HS-27A (cell line): Measurements from ENCODE around the gene ZSCAN5B.
"Not testable (repeated sequence)": the region's sequence is repeated elsewhere in the genome, so short reads cannot be mapped to it uniquely, and the experiment has no call there.

Experiments
- DNase-seq: peaks from one replicate; pipeline ENCODE4 v3.0.0-alpha.2; 2012; ENCODE audit warnings: low read depth, missing footprints

The ZSCAN5B gene

GRCh38 chr19:56175861-56176307 is 21.7 kb downstream of the ZSCAN5B start, which contains the start of gene GALP:
GALP (plus strand) TSS chr19:56176008; CDS start chr19:56177109, 1,101 bp downstream.
- not testable (repeated sequence) for DNase-seq

DNA sequence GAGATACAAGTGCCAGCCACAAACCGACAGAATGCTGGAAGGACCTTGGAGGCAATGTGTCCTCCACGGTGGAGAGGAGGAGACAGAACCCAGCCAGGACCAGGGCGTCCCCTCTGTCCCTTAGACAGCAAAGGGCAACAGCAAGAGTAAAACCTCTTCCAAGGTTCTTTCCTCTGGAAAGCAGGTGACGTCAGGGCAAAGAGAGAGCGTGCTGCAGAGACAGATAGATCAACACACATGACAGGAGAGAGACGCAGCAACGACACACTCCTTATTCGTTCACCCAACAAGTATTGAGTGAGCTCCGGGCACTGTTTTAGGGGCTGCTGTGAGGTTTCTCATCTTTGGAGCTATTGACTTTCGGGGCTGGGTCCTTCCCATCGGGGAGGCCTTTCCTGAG is 23.0 kb downstream of the ZSCAN5B start:
- no peak for DNase-seq

DNA sequence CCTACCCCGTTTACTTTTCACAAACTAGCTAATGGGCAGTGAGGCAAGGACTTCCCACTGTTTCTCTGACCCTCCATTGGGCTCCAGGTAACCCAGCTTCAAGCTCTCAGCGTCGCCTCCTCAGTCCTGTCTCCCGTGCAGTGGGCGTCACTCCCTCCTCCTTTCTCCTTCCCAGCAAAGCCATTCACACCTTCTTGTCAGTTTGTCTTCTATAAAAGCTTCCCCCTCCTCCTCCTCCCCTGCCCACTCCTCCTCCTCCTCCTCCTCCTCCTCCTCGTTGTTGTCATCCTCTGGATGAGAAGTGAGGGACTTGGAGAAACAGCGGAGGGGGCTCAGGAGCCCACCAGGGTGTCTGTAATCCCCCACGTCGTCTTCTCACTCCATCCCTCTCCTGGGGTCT is 23.5 kb downstream of the ZSCAN5B start:
- no peak for DNase-seq

DNA sequence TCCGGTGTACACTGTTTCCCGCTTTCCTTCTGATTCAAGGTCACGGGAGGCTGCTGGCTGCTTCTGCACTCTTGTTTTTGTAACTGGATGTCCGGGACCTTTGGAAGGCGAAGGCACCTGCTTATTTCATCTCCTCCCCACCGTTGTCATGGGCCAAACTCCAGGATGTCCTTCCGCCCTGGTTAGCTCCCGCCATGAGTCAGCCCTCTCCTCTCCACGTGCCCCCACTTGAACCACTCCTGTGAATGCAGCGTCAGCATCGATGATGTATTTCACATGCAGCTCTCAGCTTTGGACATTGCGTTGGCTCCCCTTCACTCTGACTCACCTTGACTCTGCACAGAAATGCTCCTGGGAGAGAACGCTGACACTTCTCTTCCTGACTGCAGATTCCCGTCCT is 27.3 kb downstream of the ZSCAN5B start:
- no peak for DNase-seq

- no peak for DNase-seq
Observed at GRCh38 chr19:56167064-56167578, 30.5 kb downstream of the ZSCAN5B start.

DNA sequence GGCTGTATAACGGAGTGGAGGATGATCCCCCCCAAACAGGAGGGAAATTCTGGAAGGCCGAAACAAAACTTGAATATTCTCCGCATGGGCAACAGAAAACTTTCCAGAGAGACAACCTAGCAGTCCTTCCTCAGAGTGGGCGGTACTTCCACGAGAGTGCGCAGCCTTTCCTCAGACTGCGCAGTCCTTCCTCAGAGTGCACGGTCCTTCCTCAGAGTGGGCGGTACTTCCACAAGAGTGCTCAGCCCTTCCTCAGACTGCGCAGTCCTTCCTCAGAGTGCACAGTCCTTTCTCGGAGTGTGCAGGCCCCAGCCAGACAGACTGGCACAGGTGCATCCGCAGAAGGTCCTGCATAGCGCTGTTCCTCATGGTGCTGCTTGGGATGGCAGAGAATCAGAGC is 34.5 kb downstream of the ZSCAN5B start:
- no peak for DNase-seq

GRCh38 chr19:56162258-56162657 is 35.3 kb downstream of the ZSCAN5B start:
- DNase-seq, result no peak

- no peak for DNase-seq
Observed at GRCh38 chr19:56161534-56161933, 36.0 kb downstream of the ZSCAN5B start.

DNA sequence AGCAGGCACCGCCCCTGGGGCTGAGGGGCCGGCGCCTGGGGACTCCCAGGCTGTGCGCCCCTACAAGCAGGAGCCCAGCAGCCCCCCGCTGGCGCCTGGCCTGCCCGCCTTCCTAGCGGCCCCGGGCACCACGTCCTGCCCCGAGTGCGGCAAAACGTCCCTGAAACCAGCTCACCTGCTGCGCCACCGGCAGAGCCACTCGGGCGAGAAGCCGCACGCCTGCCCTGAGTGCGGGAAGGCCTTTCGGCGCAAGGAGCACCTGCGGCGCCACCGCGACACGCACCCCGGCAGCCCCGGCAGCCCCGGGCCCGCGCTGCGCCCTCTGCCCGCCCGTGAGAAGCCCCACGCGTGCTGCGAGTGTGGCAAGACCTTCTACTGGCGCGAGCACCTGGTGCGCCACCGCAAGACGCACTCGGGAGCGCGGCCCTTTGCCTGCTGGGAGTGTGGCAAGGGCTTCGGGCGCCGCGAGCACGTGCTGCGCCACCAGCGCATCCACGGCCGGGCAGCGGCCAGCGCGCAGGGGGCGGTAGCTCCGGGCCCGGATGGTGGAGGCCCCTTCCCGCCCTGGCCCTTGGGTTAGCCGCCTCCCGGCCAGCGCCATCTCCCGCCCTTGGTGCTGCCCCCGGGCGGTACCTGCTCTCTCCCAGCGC is 37.8 kb downstream of the ZSCAN5B start:
- no peak for DNase-seq

DNA sequence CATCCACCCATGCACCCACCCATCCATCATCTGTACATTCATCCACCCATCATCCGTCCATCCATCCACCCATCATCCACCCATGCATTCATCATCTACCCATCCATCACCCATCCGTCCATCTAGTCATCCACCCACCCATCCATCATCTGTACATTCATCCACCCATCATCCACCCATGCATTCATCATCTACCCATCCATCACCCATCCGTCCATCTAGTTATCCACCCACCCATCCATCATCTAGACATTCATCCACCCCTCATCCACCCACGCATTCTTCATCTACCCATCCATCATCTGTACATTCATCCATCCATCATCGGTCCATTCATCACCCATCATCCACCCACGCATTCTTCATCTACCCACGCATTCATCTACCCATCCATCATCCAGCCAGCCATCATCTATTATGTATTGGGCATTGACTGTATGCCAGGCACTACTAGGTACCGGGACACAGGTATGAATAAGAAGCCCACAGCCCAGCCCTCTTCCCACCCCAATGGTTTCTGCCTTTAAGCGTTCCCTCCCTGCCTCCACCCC is 38.5 kb downstream of the ZSCAN5B start:
- no peak for DNase-seq

DNA sequence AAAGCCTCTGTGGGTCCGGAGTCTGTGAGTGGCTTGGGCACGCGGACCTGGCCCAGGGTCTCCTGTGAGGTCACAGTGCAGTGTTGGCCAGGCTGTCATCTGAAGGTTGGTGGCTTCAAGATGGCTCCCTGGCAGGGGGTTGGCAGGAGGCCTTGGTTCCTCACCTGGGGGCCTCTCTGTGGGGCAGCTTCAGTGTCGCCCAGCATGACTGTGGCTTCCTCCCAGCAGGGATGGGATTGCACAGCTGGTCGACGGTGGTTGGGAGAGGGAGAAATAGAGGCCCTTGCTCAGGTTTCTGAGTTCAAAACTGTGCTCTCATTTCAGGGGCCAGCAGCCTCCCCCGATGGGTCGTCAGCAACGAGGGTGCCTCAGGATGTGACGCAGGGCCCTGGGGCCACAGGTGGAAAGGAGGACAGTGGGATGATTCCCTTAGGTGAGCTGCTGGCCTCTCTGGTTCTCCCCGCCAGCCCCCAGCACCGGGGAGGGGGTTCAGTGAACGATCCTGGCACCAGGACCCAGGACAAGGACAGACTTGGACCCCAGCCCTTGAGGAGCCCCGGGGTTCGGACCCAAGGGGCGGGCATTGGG is 39.3 kb downstream of the ZSCAN5B start:
- no peak for DNase-seq

DNA sequence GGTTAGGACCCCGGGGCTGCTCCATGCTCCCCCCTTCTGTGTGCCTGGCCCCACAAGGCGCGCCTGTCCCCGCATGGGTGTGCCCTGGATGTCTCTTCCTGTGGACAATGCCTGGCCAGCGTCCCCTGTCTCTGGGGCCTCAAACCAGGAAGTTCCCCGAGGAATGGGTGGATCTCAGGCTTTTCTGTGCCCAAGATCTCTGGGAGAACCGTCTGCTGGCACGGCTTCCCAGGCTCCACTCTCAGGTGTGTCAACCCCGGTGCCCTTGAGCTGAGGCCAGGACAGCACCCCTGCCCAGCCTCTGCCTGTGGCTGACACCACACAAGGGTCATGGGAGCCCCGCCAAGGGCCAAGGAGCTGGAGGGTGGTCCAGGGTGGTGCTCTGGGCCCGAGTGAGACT is 40.8 kb downstream of the ZSCAN5B start:
- no peak for DNase-seq

- DNase-seq, result no peak
Observed at GRCh38 chr19:56155124-56155687, 42.4 kb downstream of the ZSCAN5B start.

DNA sequence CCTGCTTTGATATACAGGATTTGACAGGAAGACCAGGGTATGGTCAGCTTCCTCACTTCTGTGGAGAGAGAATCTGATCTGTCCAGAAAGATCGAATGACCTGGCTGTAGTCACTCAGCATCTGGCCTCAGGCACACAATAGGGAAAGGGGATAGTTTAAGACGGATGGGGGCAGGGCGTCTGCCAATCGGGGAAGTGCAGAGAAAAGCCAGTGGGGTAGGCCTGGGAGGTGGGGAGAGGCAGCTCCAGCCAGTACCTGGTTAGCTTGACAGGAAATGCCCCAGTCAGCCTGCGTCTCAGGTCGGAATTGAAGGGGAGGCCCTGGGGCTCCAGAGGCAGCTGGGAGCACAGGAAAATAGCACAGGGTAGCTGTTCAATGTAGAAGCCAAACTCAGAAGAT is 44.1 kb downstream of the ZSCAN5B start:
- DNase-seq, result no peak

DNA sequence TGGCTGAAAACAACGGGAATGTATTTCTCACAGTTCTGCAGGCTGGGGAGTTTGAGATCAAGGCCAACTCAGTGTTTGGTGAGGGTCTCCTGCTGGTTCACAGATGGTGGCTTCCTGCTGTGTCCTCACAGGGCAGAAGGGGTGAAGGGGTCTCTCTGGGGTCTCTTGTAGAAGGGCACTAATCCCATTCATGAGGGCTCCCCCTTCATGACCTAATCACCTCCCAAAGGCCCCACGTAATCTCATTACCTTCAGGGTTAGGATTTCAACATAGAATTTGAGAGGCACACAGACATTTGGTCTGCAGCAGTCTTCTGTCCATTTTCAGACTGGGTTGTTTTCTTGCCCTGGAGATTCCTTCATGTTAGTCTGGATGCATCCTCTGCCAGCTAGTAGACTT is 44.9 kb downstream of the ZSCAN5B start:
- no peak for DNase-seq

DNA sequence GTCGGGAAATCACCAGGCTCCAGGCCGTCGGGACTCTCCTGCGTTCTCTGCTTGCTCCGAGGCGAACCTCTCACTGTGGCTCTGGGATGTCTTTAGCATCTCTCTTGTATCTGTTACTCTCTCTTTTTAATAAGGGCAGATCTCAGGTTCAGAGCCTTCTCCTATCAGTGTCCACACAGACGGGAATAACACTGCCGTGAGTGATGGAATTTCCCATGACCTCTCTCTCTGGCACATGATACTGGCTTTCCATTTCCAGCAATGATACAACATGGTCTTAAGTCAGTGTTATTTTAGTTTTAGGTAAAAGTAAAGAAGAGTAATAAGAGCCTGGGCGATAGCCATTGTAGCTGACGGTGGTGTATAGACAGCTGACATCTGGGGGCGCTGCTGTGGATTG is 47.2 kb downstream of the ZSCAN5B start:
- DNase-seq, result no peak

DNA sequence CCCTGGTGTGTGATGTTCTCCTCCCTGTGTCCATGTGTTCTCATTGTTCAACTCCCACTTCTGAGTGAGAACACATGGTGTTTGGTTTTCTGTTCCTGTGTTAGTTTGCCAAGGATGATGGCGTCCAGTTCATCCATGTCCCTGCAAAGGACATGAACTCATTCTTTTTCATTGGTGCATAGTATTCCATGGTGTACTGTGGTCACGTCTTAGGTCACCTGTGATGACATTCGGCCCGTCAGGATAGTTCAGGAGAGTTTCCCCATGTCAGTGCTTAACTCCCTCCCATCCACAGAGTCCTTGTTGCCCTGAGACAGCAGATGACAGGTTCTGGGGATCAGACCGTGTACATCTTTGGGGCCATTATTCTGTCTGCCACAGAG is 47.9 kb downstream of the ZSCAN5B start:
- no peak for DNase-seq

DNA sequence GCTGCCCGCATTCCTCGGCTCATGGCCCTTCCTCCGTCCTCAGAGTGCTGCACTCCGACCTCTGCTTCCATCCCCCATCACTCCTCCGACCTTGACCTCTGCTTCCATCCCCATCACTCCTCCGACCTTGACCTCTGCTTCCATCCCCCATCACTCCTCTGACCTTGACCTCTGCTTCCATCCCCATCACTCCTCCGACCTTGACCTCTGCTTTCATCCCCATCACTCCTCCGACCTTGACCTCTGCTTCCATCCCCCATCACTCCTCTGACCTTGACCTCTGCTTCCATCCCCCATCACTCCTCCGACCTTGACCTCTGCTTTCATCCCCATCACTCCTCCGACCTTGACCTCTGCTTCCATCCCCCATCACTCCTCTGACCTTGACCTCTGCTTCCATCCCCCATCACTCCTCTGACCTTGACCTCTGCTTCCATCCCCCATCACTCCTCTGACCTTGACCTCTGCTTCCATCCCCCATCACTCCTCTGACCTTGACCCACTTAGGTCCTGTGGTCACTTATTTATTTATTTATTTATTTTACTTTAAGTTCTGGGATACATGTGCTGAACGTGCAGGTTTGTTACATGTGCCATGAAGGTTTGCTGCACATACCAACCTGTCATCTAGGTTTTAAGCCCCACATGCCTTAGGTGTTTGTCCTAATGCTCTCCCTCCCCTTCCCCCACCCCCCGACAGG is 48.5 kb downstream of the ZSCAN5B start:
- not testable (repeated sequence) for DNase-seq

- no peak for DNase-seq
Observed at GRCh38 chr19:56148096-56148495, 49.5 kb downstream of the ZSCAN5B start.

DNA sequence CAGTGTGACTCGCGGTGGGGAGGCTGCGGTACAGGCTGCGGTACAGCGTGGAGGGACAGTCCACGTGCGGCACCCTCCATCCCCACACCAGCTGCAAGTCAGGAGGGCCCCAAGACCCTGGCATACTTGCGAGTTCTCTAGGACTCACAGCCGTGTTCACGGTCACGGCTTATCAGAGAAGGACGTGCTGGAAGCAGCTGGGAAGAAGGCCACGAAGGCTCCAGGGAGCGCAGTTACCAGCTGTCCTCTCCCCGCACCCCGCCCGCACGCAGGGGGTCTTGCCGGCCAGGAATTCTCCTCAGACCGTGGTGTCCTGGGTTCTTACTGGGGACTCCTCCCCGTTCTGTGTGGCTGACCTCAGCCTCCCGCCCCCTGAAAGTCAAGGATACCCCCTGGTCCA is 50.3 kb downstream of the ZSCAN5B start:
- DNase-seq, result no peak

DNA sequence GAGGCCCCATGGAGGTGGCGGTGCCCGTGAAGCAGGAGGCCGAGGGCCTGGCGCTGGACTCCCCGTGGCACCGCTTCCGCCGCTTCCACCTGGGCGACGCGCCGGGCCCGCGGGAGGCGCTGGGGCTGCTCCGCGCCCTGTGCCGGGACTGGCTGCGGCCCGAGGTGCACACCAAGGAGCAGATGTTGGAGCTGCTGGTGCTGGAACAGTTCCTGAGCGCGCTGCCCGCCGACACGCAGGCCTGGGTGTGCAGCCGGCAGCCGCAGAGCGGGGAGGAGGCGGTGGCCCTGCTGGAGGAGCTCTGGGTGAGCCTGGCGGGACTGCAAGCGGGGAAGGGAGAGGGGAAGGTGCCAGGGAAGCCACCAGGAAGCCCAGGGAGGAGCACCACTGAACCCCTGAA is 50.7 kb downstream of the ZSCAN5B start:
- no peak for DNase-seq

DNA sequence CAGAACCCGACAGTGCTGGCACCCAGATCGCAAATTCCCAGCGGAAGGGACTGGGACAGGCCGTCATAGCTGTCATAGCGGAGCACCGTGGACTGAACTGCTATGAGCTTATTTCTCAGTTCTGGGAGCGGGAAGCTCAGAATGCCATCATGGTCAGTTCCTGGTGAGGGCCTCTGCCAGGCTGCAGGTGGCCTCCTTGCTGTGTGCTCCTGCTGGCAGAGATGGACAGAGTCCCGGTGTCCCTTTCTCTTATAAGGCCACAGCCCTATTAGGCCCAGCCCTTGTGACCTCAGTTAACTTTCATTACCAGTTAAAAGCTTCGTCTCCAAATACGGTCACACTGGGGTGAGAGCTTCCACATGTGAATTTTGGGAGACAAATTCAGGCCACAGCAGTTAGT is 51.9 kb downstream of the ZSCAN5B start:
- DNase-seq, result no peak

GRCh38 chr19:56144831-56145230 is 52.8 kb downstream of the ZSCAN5B start:
- no peak for DNase-seq
